A549 (cell line): Measurements from ENCODE around the gene SRL. TPM values are rescaled to one million over a fixed set of nuclear protein-coding genes. Genes with fewer than 3 reads are reported as not detected.

Experiments
- ATOH8 ChIP-seq: fragments of 250-450 bp; sonication (Bioruptor Pico); IDR thresholded peaks from 2 replicates; pipeline ENCODE4 v1.5.0; 2020; ENCODE audit warnings: low read depth, mild to moderate bottlenecking, moderate library complexity
- BHLHE40 ChIP-seq: IDR thresholded peaks from 2 replicates; pipeline ENCODE4 v1.6.1; 2012; ENCODE audit warnings: low read depth, low read length, inconsistent platforms
- CBX8 ChIP-seq: fragments of 200-600 bp; sonication (generic); IDR thresholded peaks from 2 replicates; pipeline ENCODE4 v1.6.1; 2016
- CEBPB ChIP-seq, 2 experiments: fragments of >200 bp in 1 of 2; sonication (Bioruptor Twin) in 1 of 2; formaldehyde crosslinking in 1 of 2; IDR thresholded peaks; 2 replicates each; pipeline ENCODE4 v1.6.1; 2012 to 2016
- CHD2 ChIP-seq: fragments of 150-350 bp; IDR thresholded peaks from 2 replicates; pipeline ENCODE4 v1.6.1; 2014; ENCODE audit warnings: low read length; ENCODE audit not compliant: partially characterized antibody
- CHD4 ChIP-seq: fragments of 200-600 bp; sonication (generic); IDR thresholded peaks from 2 replicates; pipeline ENCODE4 v1.6.1; 2016; ENCODE audit warnings: antibody characterized with exemption, mild to moderate bottlenecking, borderline replicate concordance
- CTCF ChIP-seq: fragments of >200 bp; sonication (Bioruptor Twin); formaldehyde crosslinking; IDR thresholded peaks from 3 replicates; pipeline ENCODE4 v1.5.1; 2016
- EHMT2 ChIP-seq: fragments of 200-600 bp; sonication (generic); IDR thresholded peaks from 2 replicates; pipeline ENCODE4 v1.6.1; 2016; ENCODE audit warnings: antibody characterized with exemption, low read depth, mild to moderate bottlenecking, moderate library complexity
- EP300 ChIP-seq, 2 experiments: fragments of >200 bp; sonication (Bioruptor Twin); formaldehyde crosslinking; IDR thresholded peaks; 2 replicates in 1 of 2; 3 replicates in 1 of 2; pipeline ENCODE4 v1.6.1; 2016 to 2017
- ESRRA ChIP-seq: fragments of 150-350 bp; IDR thresholded peaks from 2 replicates; pipeline ENCODE4 v1.6.1; 2014; ENCODE audit warnings: mild to moderate bottlenecking, low read length, borderline replicate concordance
- FOSL2 ChIP-seq, 2 experiments: fragments of 450-650 bp in 1 of 2; fragments of >200 bp in 1 of 2; sonication (Bioruptor Twin) in 1 of 2; formaldehyde crosslinking; IDR thresholded peaks; 2 replicates each; pipeline versions ENCODE4 v1.5.0 to v1.6.1; 2016 to 2020; ENCODE audit warnings: mild to moderate bottlenecking in 1 of 2, moderate library complexity in 1 of 2
- HMGXB4 ChIP-seq: fragments of 250-450 bp; sonication (Bioruptor Pico); IDR thresholded peaks from 2 replicates; pipeline ENCODE4 v1.5.0; 2021; ENCODE audit warnings: mild to moderate bottlenecking, moderate library complexity, borderline replicate concordance
- HOXB5 ChIP-seq: fragments of 250-450 bp; sonication (Bioruptor Pico); IDR thresholded peaks from 2 replicates; pipeline ENCODE4 v1.5.0; 2020; ENCODE audit warnings: mild to moderate bottlenecking, moderate library complexity
- JUNB ChIP-seq: fragments of >200 bp; sonication (Bioruptor Twin); formaldehyde crosslinking; IDR thresholded peaks from 2 replicates; pipeline ENCODE4 v1.6.1; 2016
- KDM1A ChIP-seq: fragments of 200-600 bp; sonication (generic); IDR thresholded peaks from 2 replicates; pipeline ENCODE4 v1.6.1; 2016; ENCODE audit warnings: low read depth, mild to moderate bottlenecking
- KDM5A ChIP-seq: fragments of 200-600 bp; sonication (generic); IDR thresholded peaks from 2 replicates; pipeline ENCODE4 v1.6.1; 2016; ENCODE audit warnings: antibody characterized with exemption, mild to moderate bottlenecking
- MAZ ChIP-seq: fragments of 150-350 bp; IDR thresholded peaks from 2 replicates; pipeline ENCODE4 v1.6.1; 2014; ENCODE audit warnings: antibody characterized with exemption, low read depth, low read length, borderline replicate concordance
- MYC ChIP-seq: IDR thresholded peaks from 2 replicates; pipeline ENCODE4 v1.6.1; 2012; ENCODE audit warnings: mild to moderate bottlenecking, inconsistent platforms, low read length, improper control_type of control experiment, borderline replicate concordance
- POLR2A ChIP-seq: IDR thresholded peaks from 2 replicates; pipeline ENCODE4 v1.6.1; 2012; ENCODE audit warnings: mild to moderate bottlenecking, low read length
- RAD21 ChIP-seq, 2 experiments: fragments of >200 bp in 1 of 2; sonication (Bioruptor Twin) in 1 of 2; formaldehyde crosslinking in 1 of 2; IDR thresholded peaks in 1 of 2; conservative IDR thresholded peaks in 1 of 2; 2 replicates in 1 of 2; 3 replicates in 1 of 2; pipeline ENCODE4 v1.6.1; 2012 to 2018; ENCODE audit warnings: inconsistent platforms in 1 of 2
- RARB ChIP-seq: fragments of 250-450 bp; sonication (Bioruptor Pico); IDR thresholded peaks from 2 replicates; pipeline ENCODE4 v1.8.0; 2021; ENCODE audit warnings: mild to moderate bottlenecking, moderate library complexity
- RCOR1 ChIP-seq: fragments of 150-350 bp; IDR thresholded peaks from 2 replicates; pipeline ENCODE4 v1.6.1; 2014; ENCODE audit warnings: antibody characterized with exemption, low read length, low read depth
- RFX5 ChIP-seq: fragments of 450-650 bp; IDR thresholded peaks from 2 replicates; pipeline ENCODE4 v1.7.1; 2014; ENCODE audit warnings: antibody characterized with exemption, mild to moderate bottlenecking, moderate library complexity
- SMC3 ChIP-seq: fragments of >200 bp; sonication (Bioruptor Twin); formaldehyde crosslinking; IDR thresholded peaks from 3 replicates; pipeline ENCODE4 v1.6.1; 2018; ENCODE audit warnings: inconsistent platforms
- SREBF2 ChIP-seq: fragments of 450-650 bp; IDR thresholded peaks from 2 replicates; pipeline ENCODE4 v1.6.1; 2014; ENCODE audit warnings: mild to moderate bottlenecking, moderate library complexity
- TFCP2L1 ChIP-seq: fragments of 250-450 bp; sonication (Bioruptor Pico); IDR thresholded peaks from 2 replicates; pipeline ENCODE4 v1.5.0; 2021; ENCODE audit warnings: mild to moderate bottlenecking
- TP53 ChIP-seq: fragments of 250-450 bp; sonication (Bioruptor Pico); IDR thresholded peaks from 2 replicates; pipeline ENCODE4 v1.5.0; 2021; ENCODE audit warnings: mild to moderate bottlenecking, moderate library complexity
- ZC3H11A ChIP-seq: fragments of 450-650 bp; IDR thresholded peaks from 2 replicates; pipeline ENCODE4 v1.6.1; 2014; ENCODE audit warnings: antibody characterized with exemption, mild to moderate bottlenecking
- ZFP36 ChIP-seq: fragments of 450-650 bp; IDR thresholded peaks from 2 replicates; pipeline ENCODE4 v1.6.1; 2014; ENCODE audit warnings: borderline replicate concordance; ENCODE audit not compliant: partially characterized antibody
- ZSCAN20 ChIP-seq: fragments of 250-450 bp; sonication (Bioruptor Pico); IDR thresholded peaks from 2 replicates; pipeline ENCODE4 v1.8.0; 2022; ENCODE audit warnings: mild to moderate bottlenecking, moderate library complexity
- polyA plus RNA-seq, 4 experiments: library from polyadenylated mRNA; depleted of rRNA in 3 of 4; stranded (reverse); fragments of >200 nt; fragmentation: RNase III in 1 of 4; extraction: RNeasy Plus Mini Kit Qiagen cat#74134 plus additional on column Dnase treatment in 1 of 4; gene quantifications; 2 replicates in 3 of 4; 3 replicates in 1 of 4; pipeline ENCODE4 v1.2.3, GENCODE V29; 2011 to 2017
- TF ChIP-seq, protein P1 (sequence below): fragments of 150-350 bp; IDR thresholded peaks from 2 replicates; pipeline ENCODE4 v1.6.1; 2014; ENCODE audit warnings: low read depth, mild to moderate bottlenecking, low read length
- TF ChIP-seq, protein P2 (sequence below): IDR thresholded peaks from 2 replicates; pipeline ENCODE4 v1.6.1; 2012
- TF ChIP-seq, protein P3 (sequence below): IDR thresholded peaks from 2 replicates; pipeline ENCODE4 v1.6.1; 2012
- TF ChIP-seq, protein P4 (sequence below): fragments of >200 bp; sonication (Bioruptor Twin); formaldehyde crosslinking; IDR thresholded peaks from 3 replicates; pipeline ENCODE4 v1.6.1; 2016

Gene SRL
- polyA plus RNA-seq, 2 of the 4 experiments (the other 2 are of a cell fraction), result 0.03 TPM; not detected in 1

- TF ChIP-seq, protein P1, sequence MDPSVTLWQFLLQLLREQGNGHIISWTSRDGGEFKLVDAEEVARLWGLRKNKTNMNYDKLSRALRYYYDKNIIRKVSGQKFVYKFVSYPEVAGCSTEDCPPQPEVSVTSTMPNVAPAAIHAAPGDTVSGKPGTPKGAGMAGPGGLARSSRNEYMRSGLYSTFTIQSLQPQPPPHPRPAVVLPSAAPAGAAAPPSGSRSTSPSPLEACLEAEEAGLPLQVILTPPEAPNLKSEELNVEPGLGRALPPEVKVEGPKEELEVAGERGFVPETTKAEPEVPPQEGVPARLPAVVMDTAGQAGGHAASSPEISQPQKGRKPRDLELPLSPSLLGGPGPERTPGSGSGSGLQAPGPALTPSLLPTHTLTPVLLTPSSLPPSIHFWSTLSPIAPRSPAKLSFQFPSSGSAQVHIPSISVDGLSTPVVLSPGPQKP, result no peak
- TF ChIP-seq EHMT2 (no peak), CTCF (no peak), MAZ (0 out of 2 replicates have a peak, but pooled peaks have one; percentile 44), ZSCAN20 (no peak), HMGXB4 (CRISPR knock-in tag) (peak; percentile 46; the same call in 1 of the 2 replicates), SMC3 (0 out of 3 replicates have a peak, but pooled peaks have one; percentile 17), MYC (peak; percentile 86), FOSL2 (IDR thresholded peaks at IDR 0.05) (no peak), FOSL2 (CRISPR knock-in tag; IDR thresholded peaks at IDR 0.05) (peak; percentile 21; the same call in 1 of the 2 replicates), HOXB5 (CRISPR knock-in tag) (no peak), EP300 (IDR thresholded peaks at IDR 0.05) (no peak), CBX8 (no peak), BHLHE40 (no peak), RCOR1 (no peak), POLR2A (peak; percentile 43; the same call in 1 of the 2 replicates), CEBPB (IDR thresholded peaks at IDR 0.05) (no peak), KDM5A (no peak), CHD2 (no peak), ESRRA (no peak), RAD21 (conservative IDR thresholded peaks at IDR 0.05 in 1 of 2, IDR thresholded peaks at IDR 0.05 in 1 of 2) (no peak; a peak in 2 of 5 replicates), KDM1A (no peak), ZC3H11A (no peak), TP53 (CRISPR knock-in tag) (no peak), SREBF2 (no peak), RARB (CRISPR knock-in tag) (no peak), ZFP36 (no peak), RFX5 (no peak), ATOH8 (CRISPR knock-in tag) (no peak), JUNB (no peak), CHD4 (no peak), TFCP2L1 (peak; percentile 62; the same call in 1 of the 2 replicates)
- TF ChIP-seq, protein P2, sequence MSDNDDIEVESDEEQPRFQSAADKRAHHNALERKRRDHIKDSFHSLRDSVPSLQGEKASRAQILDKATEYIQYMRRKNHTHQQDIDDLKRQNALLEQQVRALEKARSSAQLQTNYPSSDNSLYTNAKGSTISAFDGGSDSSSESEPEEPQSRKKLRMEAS, result peak; percentile 95
- TF ChIP-seq, protein P3, sequence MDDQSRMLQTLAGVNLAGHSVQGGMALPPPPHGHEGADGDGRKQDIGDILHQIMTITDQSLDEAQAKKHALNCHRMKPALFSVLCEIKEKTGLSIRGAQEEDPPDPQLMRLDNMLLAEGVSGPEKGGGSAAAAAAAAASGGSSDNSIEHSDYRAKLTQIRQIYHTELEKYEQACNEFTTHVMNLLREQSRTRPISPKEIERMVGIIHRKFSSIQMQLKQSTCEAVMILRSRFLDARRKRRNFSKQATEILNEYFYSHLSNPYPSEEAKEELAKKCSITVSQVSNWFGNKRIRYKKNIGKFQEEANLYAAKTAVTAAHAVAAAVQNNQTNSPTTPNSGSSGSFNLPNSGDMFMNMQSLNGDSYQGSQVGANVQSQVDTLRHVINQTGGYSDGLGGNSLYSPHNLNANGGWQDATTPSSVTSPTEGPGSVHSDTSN, result no peak
- TF ChIP-seq, protein P4, sequence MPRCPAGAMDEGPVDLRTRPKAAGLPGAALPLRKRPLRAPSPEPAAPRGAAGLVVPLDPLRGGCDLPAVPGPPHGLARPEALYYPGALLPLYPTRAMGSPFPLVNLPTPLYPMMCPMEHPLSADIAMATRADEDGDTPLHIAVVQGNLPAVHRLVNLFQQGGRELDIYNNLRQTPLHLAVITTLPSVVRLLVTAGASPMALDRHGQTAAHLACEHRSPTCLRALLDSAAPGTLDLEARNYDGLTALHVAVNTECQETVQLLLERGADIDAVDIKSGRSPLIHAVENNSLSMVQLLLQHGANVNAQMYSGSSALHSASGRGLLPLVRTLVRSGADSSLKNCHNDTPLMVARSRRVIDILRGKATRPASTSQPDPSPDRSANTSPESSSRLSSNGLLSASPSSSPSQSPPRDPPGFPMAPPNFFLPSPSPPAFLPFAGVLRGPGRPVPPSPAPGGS, result peak; percentile 78; the same call in 1 of the 3 replicates
Observed at GRCh38 chr16:4183237-4184037, 58.4 kb downstream of the SRL start (continued).
